SK-N-SH (cell line): ENCODE data around the gene SMG1. TPM values are rescaled to one million over a fixed set of nuclear protein-coding genes. Genes with fewer than 3 reads are reported as not detected.

Experiments used
- CTCF ChIA-PET: fragments of 300-600, 350-600 bp; formaldehyde crosslinking; extraction: SDS; loops from one replicate; lab custom pipeline; 2021; lab: Yijun Ruan, JAX
- POLR2A ChIA-PET: fragments of 350-600 bp; sonication (Branson Sonifier 250); formaldehyde crosslinking; extraction: SDS; loops from one replicate; lab custom pipeline; 2020; ENCODE audit warnings: antibody characterized with exemption, inconsistent platforms; lab: Yijun Ruan, JAX
- DNase-seq: peaks from one replicate; pipeline ENCODE4 v3.0.0; 2012
- H2AFZ ChIP-seq: fragments of 200-600 bp; sonication (generic); 2 replicates; pipeline ENCODE4 v1.8.1; 2016; ENCODE audit warnings: antibody characterized with exemption, mild to moderate bottlenecking, low read depth
- H3F3A ChIP-seq: fragments of 200-600 bp; sonication (generic); replicated peaks from 2 replicates; pipeline ENCODE3; 2016; ENCODE audit warnings: antibody characterized with exemption, mild to moderate bottlenecking; ENCODE audit not compliant: insufficient read depth
- H3K27ac ChIP-seq, 2 experiments: fragments of 200-500 bp in 1 of 2; fragments of 200-600 bp in 1 of 2; sonication (Bioruptor generic) in 1 of 2; sonication (generic), shearing (Covaris generic) in 1 of 2; 2 replicates each; pipeline versions ENCODE4 v1.5.1 to v1.6.1; 2014 to 2016; ENCODE audit warnings: low read depth in 2 of 2, inconsistent platforms in 1 of 2, low read length in 1 of 2, mild to moderate bottlenecking in 1 of 2, mixed read lengths in 1 of 2
- H3K27me3 ChIP-seq: fragments of 200-600 bp; sonication (generic), shearing (Covaris generic); 2 replicates; pipeline ENCODE4 v1.6.1; 2016; ENCODE audit warnings: mixed run types; ENCODE audit not compliant: insufficient read depth
- H3K36me3 ChIP-seq, 2 experiments: fragments of 200-500 bp in 1 of 2; fragments of 200-600 bp in 1 of 2; sonication (Bioruptor generic) in 1 of 2; sonication (generic) in 1 of 2; replicated peaks in 1 of 2; 2 replicates each; pipeline versions ENCODE3 to v1.5.1; 2014 to 2016; ENCODE audit warnings: low read length in 1 of 2, mild to moderate bottlenecking in 1 of 2; ENCODE audit not compliant: insufficient read depth in 2 of 2, control insufficient read depth in 1 of 2
- H3K4me1 ChIP-seq, 2 experiments: fragments of 200-500 bp in 1 of 2; fragments of 200-600 bp in 1 of 2; sonication (Bioruptor generic) in 1 of 2; sonication (generic), shearing (Covaris generic) in 1 of 2; 2 replicates each; pipeline versions ENCODE4 v1.5.1 to v1.6.1; 2014 to 2016; ENCODE audit warnings: low read depth in 1 of 2, low read length in 1 of 2, mixed run types in 1 of 2; ENCODE audit not compliant: insufficient read depth in 2 of 2, control insufficient read depth in 1 of 2
- H3K4me2 ChIP-seq: fragments of 200-600 bp; sonication (generic), shearing (Covaris generic); 2 replicates; pipeline ENCODE4 v1.6.1; 2017; ENCODE audit warnings: mixed run types
- H3K4me3 ChIP-seq, 2 experiments: fragments of 200-500 bp in 1 of 2; fragments of 200-600 bp in 1 of 2; sonication (Bioruptor generic) in 1 of 2; sonication (generic), shearing (Covaris generic) in 1 of 2; 2 replicates each; pipeline versions ENCODE4 v1.5.1 to v1.8.1; 2014 to 2016; ENCODE audit warnings: low read depth in 2 of 2, inconsistent platforms in 1 of 2, low read length in 1 of 2, mild to moderate bottlenecking in 1 of 2, mixed read lengths in 1 of 2, moderate library complexity in 1 of 2
- H3K79me2 ChIP-seq: fragments of 200-600 bp; sonication (generic); 2 replicates; pipeline ENCODE4 v1.8.1; 2017; ENCODE audit warnings: mild to moderate bottlenecking; ENCODE audit not compliant: insufficient read depth
- H3K9ac ChIP-seq: fragments of 200-600 bp; sonication (generic); 2 replicates; pipeline ENCODE4 v1.6.1; 2017; ENCODE audit warnings: mixed run types
- H3K9me2 ChIP-seq: fragments of 200-600 bp; sonication (generic); 2 replicates; pipeline ENCODE4 v1.6.1; 2017; ENCODE audit warnings: mixed run types
- H3K9me3 ChIP-seq: fragments of 200-600 bp; sonication (generic); 2 replicates; pipeline ENCODE4 v1.6.1; 2017; ENCODE audit warnings: mixed run types, mild to moderate bottlenecking, moderate library complexity
- H4K20me1 ChIP-seq: fragments of 200-600 bp; sonication (generic); 2 replicates; pipeline ENCODE4 v1.6.1; 2017; ENCODE audit warnings: mild to moderate bottlenecking, mixed run types; ENCODE audit not compliant: insufficient read depth
- ELF1 ChIP-seq: IDR thresholded peaks from 2 replicates; pipeline ENCODE4 v1.4.0; 2012
- EP300 ChIP-seq, 2 experiments: IDR thresholded peaks; 2 replicates each; pipeline versions ENCODE4 v1.4.0 to v1.6.1; 2012; ENCODE audit warnings: borderline replicate concordance in 1 of 2, low read depth in 1 of 2, low read length in 1 of 2
- FOXJ3 ChIP-seq: sonication (generic); formaldehyde crosslinking; IDR thresholded peaks from 2 replicates; pipeline ENCODE4 v1.5.1; 2020; ENCODE audit warnings: mild to moderate bottlenecking, missing genetic modification reagents
- FOXM1 ChIP-seq: IDR thresholded peaks from 2 replicates; pipeline ENCODE4 v1.4.0; 2012; ENCODE audit warnings: low read depth, mild to moderate bottlenecking
- JUND ChIP-seq: IDR thresholded peaks from 2 replicates; pipeline ENCODE4 v1.4.0; 2012
- MXI1 ChIP-seq: IDR thresholded peaks from 2 replicates; pipeline ENCODE4 v1.6.1; 2012; ENCODE audit warnings: mild to moderate bottlenecking, low read depth, low read length, improper control_type of control experiment
- NRF1 ChIP-seq: IDR thresholded peaks from 2 replicates; pipeline ENCODE4 v1.6.1; 2012; ENCODE audit warnings: low read depth, mild to moderate bottlenecking, low read length
- POLR2AphosphoS5 ChIP-seq: IDR thresholded peaks from 2 replicates; pipeline ENCODE4 v1.6.1; 2012; ENCODE audit warnings: low read depth, low read length
- RCOR1 ChIP-seq: fragments of 150-350 bp; IDR thresholded peaks from 2 replicates; pipeline ENCODE4 v1.6.1; 2017; ENCODE audit warnings: antibody characterized with exemption, low read length
- RXRA ChIP-seq: IDR thresholded peaks from 2 replicates; pipeline ENCODE4 v1.4.0; 2012; ENCODE audit warnings: low read depth, mild to moderate bottlenecking, borderline replicate concordance
- SIN3A ChIP-seq: IDR thresholded peaks from 2 replicates; pipeline ENCODE4 v1.6.1; 2012; ENCODE audit warnings: low read depth, mild to moderate bottlenecking, low read length, moderate library complexity, borderline replicate concordance
- TAF1 ChIP-seq: IDR thresholded peaks from 2 replicates; pipeline ENCODE4 v1.6.1; 2012; ENCODE audit warnings: low read depth, mild to moderate bottlenecking, low read length, moderate library complexity, borderline replicate concordance
- YY1 ChIP-seq: IDR thresholded peaks from 2 replicates; pipeline ENCODE4 v1.4.0; 2012; ENCODE audit warnings: low read depth, mild to moderate bottlenecking
- WGBS: methylation state at CpG from one replicate; pipeline ENCODE4 v1.1.6; 2017; ENCODE audit warnings: low lambda C conversion rate; 5-methylcytosine and 5-hydroxymethylcytosine counted together
- polyA plus RNA-seq, 3 experiments: library from polyadenylated mRNA; depleted of rRNA; stranded (reverse); fragments of >200 nt; gene quantifications; 2 replicates each; pipeline ENCODE4 v1.2.3, GENCODE V29; 2012
- TF ChIP-seq, protein P1 (sequence below): IDR thresholded peaks from 2 replicates; pipeline ENCODE4 v1.6.1; 2012; ENCODE audit warnings: mild to moderate bottlenecking, low read depth, low read length, moderate library complexity
- TF ChIP-seq, protein P2 (sequence below): fragments of 200-600 bp; sonication (generic); IDR thresholded peaks from 2 replicates; pipeline ENCODE4 v1.6.1; 2017; ENCODE audit warnings: antibody characterized with exemption, mild to moderate bottlenecking, moderate library complexity
- TF ChIP-seq, protein P3 (sequence below): fragments of 150-350 bp; IDR thresholded peaks from 2 replicates; pipeline ENCODE4 v1.6.1; 2017; ENCODE audit warnings: antibody characterized with exemption, low read length, low read depth, borderline replicate concordance
- TF ChIP-seq, protein P4 (sequence below): IDR thresholded peaks from 2 replicates; pipeline ENCODE4 v1.4.0; 2012; ENCODE audit warnings: low read depth

SMG1 gene
- polyA plus RNA-seq, 1 of the 3 experiments (the other 2 are of a cell fraction), result 11.2 TPM

DNA sequence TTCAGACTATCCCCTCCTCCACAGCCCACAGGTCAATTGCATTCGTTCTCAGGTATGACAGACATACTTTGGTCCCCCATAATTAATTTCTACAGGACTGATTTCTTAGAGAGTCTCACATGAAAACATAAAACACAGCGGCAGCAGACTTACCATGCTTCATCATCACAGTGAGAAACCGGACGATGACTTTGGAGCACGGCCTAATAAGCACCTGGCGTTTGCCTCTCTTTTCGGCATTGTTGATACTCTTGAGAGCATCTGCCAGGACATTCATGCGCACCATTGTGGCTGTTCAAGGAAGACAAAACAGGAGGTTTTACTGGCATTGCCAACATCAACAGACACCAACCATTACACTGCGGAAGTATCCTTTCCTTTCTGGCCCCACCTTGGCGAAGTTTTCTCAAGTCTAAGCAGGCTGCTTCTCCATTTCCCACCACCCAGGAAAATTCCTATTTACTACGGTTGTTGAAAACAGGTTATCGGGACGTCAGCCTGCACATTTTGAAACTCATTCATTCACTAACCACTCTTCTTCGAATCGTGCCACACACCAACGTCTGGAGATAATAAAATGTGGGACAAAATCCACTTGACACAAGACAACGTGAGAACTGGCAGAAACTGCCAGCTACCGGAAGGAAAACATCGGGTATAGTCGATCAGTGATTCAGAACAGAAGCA is 137.2 kb downstream of the SMG1 start:
- Histone ChIP-seq H3K4me1 (peaks cover 17 to 20% of the 10 kb centered on the region in 2 experiments), H3K79me2 (peaks cover 81% of the 10 kb centered on the region), H3K4me3 (peak overlapping the region; percentile 81 to 91), H3K9me2 (no peaks in the 10 kb centered on the region), H3K9ac (peak overlapping the region; percentile 96), H3K4me2 (peak overlapping the region; percentile 94), H3K27ac (peak overlapping the region; percentile 18 to 65; a peak in 2 of 4 replicates), H3K36me3 (peaks cover 61 to 77% of the 10 kb centered on the region in 2 experiments), H3F3A (peaks cover 46% of the 10 kb centered on the region), H3K27me3 (no peaks in the 10 kb centered on the region), H2AFZ (no peak overlapping the region), H4K20me1 (peaks cover 59% of the 10 kb centered on the region), H3K9me3 (no peaks in the 10 kb centered on the region)
- DNase-seq, result no peak
- WGBS, result 5% methylated on average over 19 of the region's 20 CpGs
- ChIA-PET CTCF (interaction anchor here (0.6 to 1.4 kb wide), 4 partner anchors 11 to 297 kb away, joined by 3 to 5 read pairs (median 3); partner anchors contain the start of gene ARL6IP1), POLR2A (interaction anchor here (3.2 kb wide), 1 partner anchor 13 kb away, joined by 56 read pairs; the partner anchor contains the start of gene ARL6IP1)
- TF ChIP-seq, protein P1, sequence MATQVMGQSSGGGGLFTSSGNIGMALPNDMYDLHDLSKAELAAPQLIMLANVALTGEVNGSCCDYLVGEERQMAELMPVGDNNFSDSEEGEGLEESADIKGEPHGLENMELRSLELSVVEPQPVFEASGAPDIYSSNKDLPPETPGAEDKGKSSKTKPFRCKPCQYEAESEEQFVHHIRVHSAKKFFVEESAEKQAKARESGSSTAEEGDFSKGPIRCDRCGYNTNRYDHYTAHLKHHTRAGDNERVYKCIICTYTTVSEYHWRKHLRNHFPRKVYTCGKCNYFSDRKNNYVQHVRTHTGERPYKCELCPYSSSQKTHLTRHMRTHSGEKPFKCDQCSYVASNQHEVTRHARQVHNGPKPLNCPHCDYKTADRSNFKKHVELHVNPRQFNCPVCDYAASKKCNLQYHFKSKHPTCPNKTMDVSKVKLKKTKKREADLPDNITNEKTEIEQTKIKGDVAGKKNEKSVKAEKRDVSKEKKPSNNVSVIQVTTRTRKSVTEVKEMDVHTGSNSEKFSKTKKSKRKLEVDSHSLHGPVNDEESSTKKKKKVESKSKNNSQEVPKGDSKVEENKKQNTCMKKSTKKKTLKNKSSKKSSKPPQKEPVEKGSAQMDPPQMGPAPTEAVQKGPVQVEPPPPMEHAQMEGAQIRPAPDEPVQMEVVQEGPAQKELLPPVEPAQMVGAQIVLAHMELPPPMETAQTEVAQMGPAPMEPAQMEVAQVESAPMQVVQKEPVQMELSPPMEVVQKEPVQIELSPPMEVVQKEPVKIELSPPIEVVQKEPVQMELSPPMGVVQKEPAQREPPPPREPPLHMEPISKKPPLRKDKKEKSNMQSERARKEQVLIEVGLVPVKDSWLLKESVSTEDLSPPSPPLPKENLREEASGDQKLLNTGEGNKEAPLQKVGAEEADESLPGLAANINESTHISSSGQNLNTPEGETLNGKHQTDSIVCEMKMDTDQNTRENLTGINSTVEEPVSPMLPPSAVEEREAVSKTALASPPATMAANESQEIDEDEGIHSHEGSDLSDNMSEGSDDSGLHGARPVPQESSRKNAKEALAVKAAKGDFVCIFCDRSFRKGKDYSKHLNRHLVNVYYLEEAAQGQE, result no peak
- TF ChIP-seq MXI1 (peak; percentile 81), RXRA (no peak), FOXJ3 (CRISPR knock-in tag) (no peak)

DNA sequence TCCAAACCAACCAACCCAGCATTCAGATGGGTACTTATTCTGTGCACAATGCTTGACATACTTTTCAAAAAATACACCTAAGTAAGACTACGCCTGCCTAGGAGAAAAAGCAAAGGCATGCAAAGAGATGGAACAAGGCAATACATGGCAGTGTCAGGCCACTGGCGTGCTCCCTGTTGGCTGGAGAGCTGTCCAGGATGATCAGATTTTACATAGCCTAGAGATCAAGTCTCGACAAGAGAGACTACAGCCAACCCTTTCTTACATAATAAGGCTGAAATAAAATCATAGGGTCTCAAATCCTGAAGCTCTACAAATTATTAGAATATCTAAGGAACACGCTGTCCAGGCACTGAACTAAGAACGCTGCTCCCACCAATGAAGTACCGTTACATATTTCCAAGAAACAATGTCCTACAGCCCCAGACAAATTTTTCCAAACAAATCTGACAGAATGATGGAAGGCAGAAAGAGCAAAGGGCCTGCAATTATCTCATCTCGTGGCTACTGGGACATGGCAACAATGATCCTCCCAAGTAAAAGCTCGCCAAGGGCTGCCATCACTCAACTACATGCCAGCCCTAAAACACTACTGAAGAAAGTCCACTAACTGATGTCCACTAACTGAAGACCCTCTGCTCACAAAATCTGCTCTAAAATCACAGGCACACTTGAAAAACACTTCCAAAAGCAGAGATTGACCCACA is 141.1 kb downstream of the SMG1 start:
- H3K9ac ChIP-seq, result no peak overlapping the region
- H3K9me3 ChIP-seq, result no peaks in the 10 kb centered on the region
- no peak overlapping the region for H2AFZ ChIP-seq
- H3K36me3 ChIP-seq, result peaks cover 57 to 69% of the 10 kb centered on the region in 2 experiments
- DNase-seq, result no peak
- peaks cover 81% of the 10 kb centered on the region for H4K20me1 ChIP-seq
- no peaks in the 10 kb centered on the region for H3K27me3 ChIP-seq
- H3K4me3 ChIP-seq, result no peak overlapping the region
- no peaks in the 10 kb centered on the region for H3K9me2 ChIP-seq
- H3K4me1 ChIP-seq, result peaks cover 17 to 20% of the 10 kb centered on the region in 2 experiments
- peaks cover 27% of the 10 kb centered on the region for H3F3A ChIP-seq
- peaks cover 79% of the 10 kb centered on the region for H3K79me2 ChIP-seq
- peak overlapping the region in 1 of 2 experiments; percentile 18; a peak in 1 of 4 replicates for H3K27ac ChIP-seq
- ChIA-PET CTCF (interaction anchor here (1.0 to 1.1 kb wide), 2 partner anchors 16 to 185 kb away, joined by 3 read pairs; partner anchors contain the start of gene ARL6IP1), POLR2A (interaction anchor here (1.1 kb wide), 1 partner anchor 16 kb away, joined by 3 read pairs; the partner anchor contains the start of gene ARL6IP1)
- H3K4me2 ChIP-seq, result peak overlapping the region; percentile 94
- 76% methylated on average over 8 of the region's 8 CpGs for WGBS
- TF ChIP-seq RXRA (no peak), SIN3A (no peak), EP300 (IDR thresholded peaks at IDR 0.05; ENCODE audit: borderline replicate concordance in 1 of 2, low read depth in 1 of 2, low read length in 1 of 2) (no peak), TAF1 (no peak), YY1 (no peak), POLR2AphosphoS5 (no peak), FOXM1 (no peak), FOXJ3 (CRISPR knock-in tag) (no peak), RCOR1 (no peak), ELF1 (no peak), NRF1 (no peak), JUND (no peak)
- TF ChIP-seq, protein P2, sequence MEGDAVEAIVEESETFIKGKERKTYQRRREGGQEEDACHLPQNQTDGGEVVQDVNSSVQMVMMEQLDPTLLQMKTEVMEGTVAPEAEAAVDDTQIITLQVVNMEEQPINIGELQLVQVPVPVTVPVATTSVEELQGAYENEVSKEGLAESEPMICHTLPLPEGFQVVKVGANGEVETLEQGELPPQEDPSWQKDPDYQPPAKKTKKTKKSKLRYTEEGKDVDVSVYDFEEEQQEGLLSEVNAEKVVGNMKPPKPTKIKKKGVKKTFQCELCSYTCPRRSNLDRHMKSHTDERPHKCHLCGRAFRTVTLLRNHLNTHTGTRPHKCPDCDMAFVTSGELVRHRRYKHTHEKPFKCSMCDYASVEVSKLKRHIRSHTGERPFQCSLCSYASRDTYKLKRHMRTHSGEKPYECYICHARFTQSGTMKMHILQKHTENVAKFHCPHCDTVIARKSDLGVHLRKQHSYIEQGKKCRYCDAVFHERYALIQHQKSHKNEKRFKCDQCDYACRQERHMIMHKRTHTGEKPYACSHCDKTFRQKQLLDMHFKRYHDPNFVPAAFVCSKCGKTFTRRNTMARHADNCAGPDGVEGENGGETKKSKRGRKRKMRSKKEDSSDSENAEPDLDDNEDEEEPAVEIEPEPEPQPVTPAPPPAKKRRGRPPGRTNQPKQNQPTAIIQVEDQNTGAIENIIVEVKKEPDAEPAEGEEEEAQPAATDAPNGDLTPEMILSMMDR, result no peak
- TF ChIP-seq, protein P3, sequence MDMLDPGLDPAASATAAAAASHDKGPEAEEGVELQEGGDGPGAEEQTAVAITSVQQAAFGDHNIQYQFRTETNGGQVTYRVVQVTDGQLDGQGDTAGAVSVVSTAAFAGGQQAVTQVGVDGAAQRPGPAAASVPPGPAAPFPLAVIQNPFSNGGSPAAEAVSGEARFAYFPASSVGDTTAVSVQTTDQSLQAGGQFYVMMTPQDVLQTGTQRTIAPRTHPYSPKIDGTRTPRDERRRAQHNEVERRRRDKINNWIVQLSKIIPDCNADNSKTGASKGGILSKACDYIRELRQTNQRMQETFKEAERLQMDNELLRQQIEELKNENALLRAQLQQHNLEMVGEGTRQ, result no peak
- TF ChIP-seq, protein P4, sequence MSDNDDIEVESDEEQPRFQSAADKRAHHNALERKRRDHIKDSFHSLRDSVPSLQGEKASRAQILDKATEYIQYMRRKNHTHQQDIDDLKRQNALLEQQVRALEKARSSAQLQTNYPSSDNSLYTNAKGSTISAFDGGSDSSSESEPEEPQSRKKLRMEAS, result no peak
